GM23248 (cell line): ENCODE data around the gene TRIM29. TPM values are rescaled to one million over a fixed set of nuclear protein-coding genes. Genes with fewer than 3 reads are reported as not detected.

Source experiments
- DNase-seq: peaks from one replicate; pipeline ENCODE4 v3.0.0-alpha.2; 2015
- H2AFZ ChIP-seq: fragments of 200-600 bp; sonication (generic); 2 replicates; pipeline ENCODE4 v1.6.1; 2016; ENCODE audit warnings: antibody characterized with exemption
- H3F3A ChIP-seq: fragments of 200-600 bp; sonication (generic); 2 replicates; pipeline ENCODE4 v1.6.1; 2016; ENCODE audit warnings: mild to moderate bottlenecking, antibody characterized with exemption, mixed run types; ENCODE audit not compliant: insufficient read depth
- H3K27ac ChIP-seq: fragments of 200-600 bp; sonication (generic); 2 replicates; pipeline ENCODE4 v1.5.1; 2016; ENCODE audit warnings: mild to moderate bottlenecking
- H3K27me3 ChIP-seq: fragments of 200-600 bp; sonication (generic); replicated peaks from 2 replicates; pipeline ENCODE4 v1.6.1; 2016; ENCODE audit warnings: mild to moderate bottlenecking; ENCODE audit not compliant: insufficient read depth
- H3K36me3 ChIP-seq: fragments of 200-600 bp; sonication (generic); 2 replicates; pipeline ENCODE4 v1.6.1; 2016; ENCODE audit warnings: low read depth, mild to moderate bottlenecking
- H3K4me1 ChIP-seq: fragments of 200-600 bp; sonication (generic); 2 replicates; pipeline ENCODE4 v1.6.1; 2016; ENCODE audit warnings: mild to moderate bottlenecking; ENCODE audit not compliant: insufficient read depth
- H3K4me2 ChIP-seq: fragments of 200-600 bp; sonication (generic); one replicate; pipeline ENCODE4 v1.6.1; 2016; ENCODE audit warnings: mild to moderate bottlenecking; ENCODE audit not compliant: unreplicated experiment
- H3K4me3 ChIP-seq: fragments of 200-600 bp; sonication (generic); 2 replicates; pipeline ENCODE4 v1.5.1; 2016; ENCODE audit warnings: mild to moderate bottlenecking
- H3K79me2 ChIP-seq: fragments of 200-600 bp; sonication (generic); 2 replicates; pipeline ENCODE4 v1.6.1; 2016; ENCODE audit warnings: mild to moderate bottlenecking; ENCODE audit not compliant: insufficient read depth
- H3K9ac ChIP-seq: fragments of 200-600 bp; sonication (generic); 2 replicates; pipeline ENCODE4 v1.6.1; 2016; ENCODE audit warnings: mild to moderate bottlenecking
- H3K9me2 ChIP-seq: fragments of 200-600 bp; sonication (generic); 2 replicates; pipeline ENCODE4 v1.6.1; 2016; ENCODE audit warnings: mixed run types, mild to moderate bottlenecking, moderate library complexity; ENCODE audit not compliant: insufficient read depth
- H3K9me3 ChIP-seq: fragments of 200-600 bp; sonication (generic); one replicate; pipeline ENCODE4 v1.6.1; 2017; ENCODE audit warnings: low read depth
- H4K20me1 ChIP-seq: fragments of 200-600 bp; sonication (generic); 2 replicates; pipeline ENCODE4 v1.6.0; 2016; ENCODE audit not compliant: insufficient read depth
- EZH2 ChIP-seq: fragments of 200-600 bp; sonication (generic); IDR thresholded peaks from 2 replicates; pipeline ENCODE4 v1.6.1; 2018; ENCODE audit warnings: antibody characterized with exemption, mild to moderate bottlenecking; ENCODE audit not compliant: insufficient read depth, poor library complexity, severe bottlenecking
- EZH2phosphoT487 ChIP-seq: fragments of 200-600 bp; sonication (generic); IDR thresholded peaks from 2 replicates; pipeline ENCODE4 v1.6.1; 2018; ENCODE audit warnings: antibody characterized with exemption, moderate library complexity, mild to moderate bottlenecking, low read depth; ENCODE audit not compliant: insufficient read depth
- WGBS, 2 experiments: methylation state at CpG; one replicate each; pipeline ENCODE4 v1.1.6; 2015 to 2017; ENCODE audit warnings: low lambda C conversion rate in 2 of 2, low coverage in 1 of 2; ENCODE audit errors: missing lambda C conversion rate in 2 of 2; 5-methylcytosine and 5-hydroxymethylcytosine counted together
- in situ Hi-C: fragments of 300-500 bp; cut with MboI; formaldehyde crosslinking; loops from 2 replicates; pipeline ENCODE4 v1.15.0; 2020
- polyA plus RNA-seq: library from polyadenylated mRNA; unstranded; fragments of >200 nt; fragmentation: Nextera tagmentation; extraction: Ambion mirVana; gene quantifications from 2 replicates; pipeline ENCODE4 v1.2.1, GENCODE V29; 2016
- total RNA-seq: library from RNA; depleted of rRNA; stranded (reverse); fragments of >200 nt; shearing (Covaris generic); gene quantifications from 2 replicates; pipeline ENCODE4 v1.2.3, GENCODE V29; 2014

TRIM29 gene
- total and polyA plus RNA-seq, 2 experiments from 2014 or later, result 0.86 TPM; not detected in 1

- in situ Hi-C loops, result no loop called here
- peak; percentile 39 for DNase-seq
Measured at GRCh38 chr11:120079750-120080610, 57.9 kb downstream of the TRIM29 start.

GRCh38 chr11:120078397-120078796 is 59.5 kb downstream of the TRIM29 start:
- Histone ChIP-seq H3K79me2 (no peaks in the 10 kb centered on the region), H3K4me3 (no peak overlapping the region), H4K20me1 (no peaks in the 10 kb centered on the region), H2AFZ (no peak overlapping the region), H3K27ac (no peak overlapping the region), H3K36me3 (no peaks in the 10 kb centered on the region), H3K9ac (no peak overlapping the region), H3K27me3 (peaks cover 36% of the 10 kb centered on the region), H3F3A (no peaks in the 10 kb centered on the region), H3K9me3 (no peaks in the 10 kb centered on the region), H3K4me1 (no peaks in the 10 kb centered on the region), H3K9me2 (no peaks in the 10 kb centered on the region), H3K4me2 (no peak overlapping the region)
- no peak for DNase-seq
- no peak for TF ChIP-seq EZH2phosphoT487
- no peak for TF ChIP-seq EZH2
- 22 to 27% methylated on average over 5 of the region's 5 CpGs for WGBS, 2 experiments
- in situ Hi-C loops, result no loop called here

More at GRCh38 chr11:120079750-120080610, 57.9 kb downstream of the TRIM29 start:
- Histone ChIP-seq H3K4me2 (no peak overlapping the region), H3K4me1 (no peaks in the 10 kb centered on the region), H3K27me3 (peaks cover 32% of the 10 kb centered on the region), H3F3A (no peaks in the 10 kb centered on the region), H3K27ac (no peak overlapping the region), H3K9me2 (no peaks in the 10 kb centered on the region), H2AFZ (no peak overlapping the region), H3K79me2 (no peaks in the 10 kb centered on the region), H3K4me3 (no peak overlapping the region), H4K20me1 (no peaks in the 10 kb centered on the region), H3K9ac (no peak overlapping the region), H3K9me3 (no peaks in the 10 kb centered on the region), H3K36me3 (no peaks in the 10 kb centered on the region)
- no peak for TF ChIP-seq EZH2
- TF ChIP-seq EZH2phosphoT487, result no peak
- 28 to 31% methylated on average over 18 of the region's 18 CpGs for WGBS, 2 experiments

- DNase-seq, result no peak
- H3K9me2 ChIP-seq, result no peaks in the 10 kb centered on the region
- H3K9me3 ChIP-seq, result no peaks in the 10 kb centered on the region
- no peaks in the 10 kb centered on the region for H3K36me3 ChIP-seq
- peaks cover 49% of the 10 kb centered on the region for H3K27me3 ChIP-seq
- H3K9ac ChIP-seq, result no peak overlapping the region
- no peaks in the 10 kb centered on the region for H3K79me2 ChIP-seq
- no peak overlapping the region for H3K4me2 ChIP-seq
- H2AFZ ChIP-seq, result no peak overlapping the region
- no peak overlapping the region for H3K27ac ChIP-seq
- H3F3A ChIP-seq, result no peaks in the 10 kb centered on the region
- no peaks in the 10 kb centered on the region for H4K20me1 ChIP-seq
- 59 to 70% methylated on average over 3 of the region's 3 CpGs for WGBS, 2 experiments
- TF ChIP-seq EZH2phosphoT487 (no peak), EZH2 (no peak)
- in situ Hi-C loops, result no loop called here
- H3K4me1 ChIP-seq, result no peaks in the 10 kb centered on the region
- H3K4me3 ChIP-seq, result no peak overlapping the region
Measured at GRCh38 chr11:120074076-120074475, 63.8 kb downstream of the TRIM29 start.

DNA sequence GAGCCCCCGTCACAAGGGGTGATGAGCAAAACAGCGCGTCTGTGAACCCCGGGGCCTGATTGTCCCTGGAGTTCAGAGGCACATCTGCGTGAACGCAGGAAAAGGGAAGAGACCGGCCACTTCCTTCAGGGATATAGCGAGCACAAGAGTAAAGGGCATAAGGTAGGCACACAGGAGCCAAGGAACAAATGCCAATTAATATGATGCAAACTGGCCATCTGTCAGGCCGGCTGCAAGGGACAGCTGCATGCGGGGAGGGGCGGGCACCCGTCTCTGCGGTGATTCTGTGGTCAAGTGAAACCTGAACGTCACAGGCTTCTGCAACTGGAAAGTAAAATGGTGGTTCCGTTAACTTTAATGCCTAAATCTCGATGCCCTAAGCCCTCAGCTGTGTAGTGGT is 64.7 kb downstream of the TRIM29 start:
- Histone ChIP-seq H3K36me3 (no peaks in the 10 kb centered on the region), H3K4me2 (no peak overlapping the region)
- in situ Hi-C loops, result no loop called here

More for the DNA sequence above, 64.7 kb downstream of the TRIM29 start:
- Histone ChIP-seq H3K27me3 (peaks cover 42% of the 10 kb centered on the region), H3F3A (no peaks in the 10 kb centered on the region), H2AFZ (no peak overlapping the region), H3K4me1 (no peaks in the 10 kb centered on the region), H3K27ac (no peak overlapping the region), H3K9me3 (no peaks in the 10 kb centered on the region), H3K9ac (no peak overlapping the region), H3K4me3 (no peak overlapping the region), H3K79me2 (no peaks in the 10 kb centered on the region), H3K9me2 (no peaks in the 10 kb centered on the region), H4K20me1 (no peaks in the 10 kb centered on the region)
- no peak for DNase-seq
- WGBS, 2 experiments, result 60 to 62% methylated on average over 16 of the region's 16 CpGs
- TF ChIP-seq EZH2 (no peak), EZH2phosphoT487 (no peak)
